HCT116 (cell line): ENCODE data around the gene CDK14. TPM values are rescaled to one million over a fixed set of nuclear protein-coding genes. Genes with fewer than 3 reads are reported as not detected.

Source experiments
- ATAC-seq: fragments of 200-7000 bp; cut with Tn5 transposase; 2 replicates; pipeline ENCODE4 v1.9.1; 2020; ENCODE audit warnings: mild to moderate bottlenecking, moderate library complexity
- BruUV-seq: library from RNA; stranded (reverse); fragments of 400-500 nt; replicated peaks from 2 replicates; lab custom pipeline; 2021; lab: Mats Ljungman, UMichigan
- CTCF ChIA-PET: fragments of 300-600 bp; sonication (Branson Sonifier 250); formaldehyde crosslinking; loops from one replicate; lab custom pipeline; 2021; ENCODE audit warnings: antibody characterized with exemption; lab: Charles Lee
- POLR2A ChIA-PET: fragments of 300-600, 350-600 bp; sonication (Branson Sonifier 250); formaldehyde crosslinking; loops from one replicate; lab custom pipeline; 2021; ENCODE audit warnings: antibody characterized with exemption; lab: Charles Lee
- RAD21 ChIA-PET, 2 experiments: fragments of 300-600 bp; sonication (Branson Sonifier 250); formaldehyde crosslinking; loops; one replicate each; lab custom pipeline; 2023; ENCODE audit warnings: low total read pairs in 2 of 2; ENCODE audit not compliant: uncharacterized antibody in 2 of 2, unreplicated experiment in 2 of 2, low non-redundant PET in 1 of 2; lab: Charles Lee
- DNase-seq: peaks from one replicate; pipeline ENCODE4 v3.0.0-alpha.2; 2010; ENCODE audit warnings: low read depth, low spot score
- H2AFZ ChIP-seq: fragments of 200-600 bp; shearing (Covaris generic), sonication (generic); 2 replicates; pipeline ENCODE4 v1.6.1; 2017; ENCODE audit warnings: low read depth, mixed run types, mixed read lengths, antibody characterized with exemption, low read length; ENCODE audit not compliant: poor library complexity, severe bottlenecking
- H3K27ac ChIP-seq: 2 replicates; pipeline ENCODE4 v1.5.1; 2012; ENCODE audit warnings: low read depth, low read length
- H3K27me3 ChIP-seq: fragments of 200-600 bp; sonication (generic); 2 replicates; pipeline ENCODE4 v1.6.1; 2016; ENCODE audit warnings: mixed run types, low read length, mixed read lengths; ENCODE audit not compliant: insufficient read depth
- H3K36me3 ChIP-seq, 2 experiments: fragments of 200-500 bp in 1 of 2; fragments of 200-600 bp in 1 of 2; sonication (Bioruptor generic) in 1 of 2; sonication (generic) in 1 of 2; 2 replicates each; pipeline versions ENCODE4 v1.5.1 to v1.6.1; 2014 to 2016; ENCODE audit warnings: low read length in 2 of 2, inconsistent platforms in 1 of 2, mixed read lengths in 1 of 2, mixed run types in 1 of 2; ENCODE audit not compliant: insufficient read depth in 2 of 2, control insufficient read depth in 1 of 2
- H3K4me1 ChIP-seq, 2 experiments: fragments of 200-600 bp in 1 of 2; sonication (generic) in 1 of 2; 2 replicates each; pipeline versions ENCODE4 v1.5.1 to v1.6.1; 2012 to 2017; ENCODE audit warnings: low read length in 2 of 2, inconsistent platforms in 1 of 2, mild to moderate bottlenecking in 1 of 2, mixed read lengths in 1 of 2, mixed run types in 1 of 2, moderate library complexity in 1 of 2; ENCODE audit not compliant: insufficient read depth in 2 of 2, control insufficient read depth in 1 of 2
- H3K4me2 ChIP-seq: fragments of 200-600 bp; sonication (generic); 2 replicates; pipeline ENCODE4 v1.6.1; 2017; ENCODE audit warnings: mixed run types, low read length, mixed read lengths
- H3K4me3 ChIP-seq, 2 experiments: fragments of 200-600 bp in 1 of 2; sonication (generic) in 1 of 2; replicated peaks in 1 of 2; 2 replicates each; pipeline ENCODE4 v1.5.1; 2011 to 2016; ENCODE audit warnings: low read length in 2 of 2, control low read depth in 1 of 2, low read depth in 1 of 2, mild to moderate bottlenecking in 1 of 2, mixed read lengths in 1 of 2, mixed run types in 1 of 2
- H3K79me2 ChIP-seq: fragments of 200-600 bp; sonication (generic); 2 replicates; pipeline ENCODE4 v1.6.1; 2017; ENCODE audit warnings: mild to moderate bottlenecking, mixed run types, low read length, moderate library complexity, mixed read lengths; ENCODE audit not compliant: insufficient read depth
- H3K9ac ChIP-seq: fragments of 200-600 bp; sonication (generic); 2 replicates; pipeline ENCODE4 v1.6.1; 2016; ENCODE audit warnings: low read length, mixed read lengths
- H3K9me2 ChIP-seq: fragments of 200-600 bp; sonication (generic), shearing (Covaris generic); 2 replicates; pipeline ENCODE4 v1.6.1; 2017; ENCODE audit warnings: mixed run types, mild to moderate bottlenecking, moderate library complexity; ENCODE audit not compliant: insufficient read depth
- H3K9me3 ChIP-seq, 2 experiments: fragments of 200-500 bp in 1 of 2; fragments of 200-600 bp in 1 of 2; sonication (Bioruptor generic) in 1 of 2; sonication (generic) in 1 of 2; 2 replicates each; pipeline ENCODE4 v1.6.1; 2014 to 2017; ENCODE audit warnings: low read length in 2 of 2, mixed read lengths in 2 of 2, inconsistent platforms in 1 of 2, low read depth in 1 of 2, mild to moderate bottlenecking in 1 of 2, mixed run types in 1 of 2, moderate library complexity in 1 of 2; ENCODE audit not compliant: control insufficient read depth in 1 of 2, insufficient read depth in 1 of 2
- H4K20me1 ChIP-seq: fragments of 200-600 bp; sonication (generic), shearing (Covaris generic); 2 replicates; pipeline ENCODE4 v1.6.1; 2017; ENCODE audit warnings: mixed run types, mild to moderate bottlenecking, moderate library complexity; ENCODE audit not compliant: insufficient read depth
- CBX3 ChIP-seq: IDR thresholded peaks from 2 replicates; pipeline ENCODE4 v1.6.1; 2012; ENCODE audit warnings: low read depth
- CEBPB ChIP-seq: IDR thresholded peaks from 2 replicates; pipeline ENCODE4 v1.6.1; 2012; ENCODE audit warnings: low read depth
- EGR1 ChIP-seq: IDR thresholded peaks from 2 replicates; pipeline ENCODE4 v1.6.1; 2012; ENCODE audit warnings: low read depth
- ELF1 ChIP-seq: IDR thresholded peaks from 2 replicates; pipeline ENCODE4 v1.6.1; 2012; ENCODE audit warnings: low read depth, borderline replicate concordance
- EZH2 ChIP-seq: fragments of 200-600 bp; sonication (generic); IDR thresholded peaks from 2 replicates; pipeline ENCODE4 v1.6.1; 2017; ENCODE audit warnings: antibody characterized with exemption, mixed run types
- FOSL1 ChIP-seq: IDR thresholded peaks from 2 replicates; pipeline ENCODE4 v1.6.1; 2012; ENCODE audit warnings: low read depth
- JUND ChIP-seq: IDR thresholded peaks from 2 replicates; pipeline ENCODE4 v1.6.1; 2012
- POLR2A ChIP-seq: IDR thresholded peaks from 2 replicates; pipeline ENCODE4 v1.7.0; 2011; ENCODE audit warnings: borderline replicate concordance; ENCODE audit not compliant: insufficient read depth, insufficient read length; ENCODE audit errors: extremely low read depth
- POLR2AphosphoS5 ChIP-seq: IDR thresholded peaks from 2 replicates; pipeline ENCODE4 v1.6.1; 2011; ENCODE audit warnings: mild to moderate bottlenecking, low read depth, low read length, moderate library complexity
- RAD21 ChIP-seq: IDR thresholded peaks from 2 replicates; pipeline ENCODE4 v1.6.1; 2012; ENCODE audit warnings: low read depth, mild to moderate bottlenecking
- TCF7L2 ChIP-seq: IDR thresholded peaks from 2 replicates; pipeline ENCODE4 v1.7.0; 2011; ENCODE audit warnings: borderline replicate concordance, inconsistent platforms; ENCODE audit not compliant: insufficient read depth, insufficient read length; ENCODE audit errors: extremely low read depth
- ZFX ChIP-seq: fragments of 450-650 bp; IDR thresholded peaks from 2 replicates; pipeline ENCODE4 v1.6.1; 2017
- ZNF274 ChIP-seq: fragments of 200-500 bp; sonication (Bioruptor generic); IDR thresholded peaks from 2 replicates; pipeline ENCODE4 v1.6.1; 2014; ENCODE audit warnings: mild to moderate bottlenecking, low read depth, low read length, inconsistent platforms
- intact Hi-C: fragments of 100-400 bp; cut with micrococcal nuclease; formaldehyde crosslinking; loops from 2 replicates; pipeline ENCODE4 v1.10.0; 2022
- total RNA-seq: library from RNA; stranded (reverse); gene quantifications from one replicate; pipeline ENCODE4 v1.2.1, GENCODE V29; 2021; ENCODE audit not compliant: unreplicated experiment
- TF ChIP-seq, protein P1 (sequence below): IDR thresholded peaks from 2 replicates; pipeline ENCODE4 v1.6.1; 2012
- TF ChIP-seq, protein P2 (sequence below): IDR thresholded peaks from 2 replicates; pipeline ENCODE4 v1.6.1; 2012

The CDK14 gene
- total RNA-seq, 1 experiment from 2014 or later, result 10.2 TPM

DNA sequence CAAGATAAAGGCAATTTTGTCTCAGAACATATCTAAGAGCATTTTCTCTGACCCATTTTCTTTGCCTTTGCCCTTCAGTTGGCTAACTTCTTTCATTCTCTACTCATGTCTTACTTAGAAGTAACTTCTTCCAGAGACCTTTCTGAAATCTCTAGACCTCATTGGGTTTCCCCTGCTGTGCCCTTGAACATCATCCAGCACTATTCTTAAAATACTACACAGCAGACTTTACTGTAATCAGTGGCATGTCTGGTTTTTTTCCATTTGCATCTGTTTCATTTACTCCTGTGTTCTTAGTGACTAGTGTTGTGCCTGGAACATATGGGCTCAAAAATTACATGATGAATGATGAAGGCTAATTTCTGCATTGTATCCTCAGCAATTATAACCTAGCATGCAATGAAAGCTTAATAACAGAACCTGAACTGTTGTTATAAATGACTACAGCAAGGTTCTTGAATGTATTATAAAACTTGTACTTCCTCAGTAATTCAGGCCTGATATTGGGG, 301.9 kb downstream of the CDK14 start:
- H3K4me2 ChIP-seq, result no peak overlapping the region
- POLR2A ChIA-PET, result no interaction called here
- intact Hi-C loops, result no loop called here
- no peak overlapping the region for H3K4me3 ChIP-seq
- no peaks in the 10 kb centered on the region for H3K36me3 ChIP-seq
- no peak overlapping the region for H2AFZ ChIP-seq
- no peak for DNase-seq
- no peak overlapping the region for H3K27ac ChIP-seq
- H3K79me2 ChIP-seq, result no peaks in the 10 kb centered on the region
- TF ChIP-seq EZH2 (no peak), ZFX (no peak), TCF7L2 (no peak), RAD21 (no peak), ELF1 (no peak), POLR2A (no peak), ZNF274 (no peak), CEBPB (no peak), JUND (no peak), CBX3 (no peak), EGR1 (no peak), FOSL1 (no peak), POLR2AphosphoS5 (no peak)
- TF ChIP-seq, protein P1, sequence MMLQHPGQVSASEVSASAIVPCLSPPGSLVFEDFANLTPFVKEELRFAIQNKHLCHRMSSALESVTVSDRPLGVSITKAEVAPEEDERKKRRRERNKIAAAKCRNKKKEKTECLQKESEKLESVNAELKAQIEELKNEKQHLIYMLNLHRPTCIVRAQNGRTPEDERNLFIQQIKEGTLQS, result no peak
- TF ChIP-seq, protein P2, sequence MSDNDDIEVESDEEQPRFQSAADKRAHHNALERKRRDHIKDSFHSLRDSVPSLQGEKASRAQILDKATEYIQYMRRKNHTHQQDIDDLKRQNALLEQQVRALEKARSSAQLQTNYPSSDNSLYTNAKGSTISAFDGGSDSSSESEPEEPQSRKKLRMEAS, result no peak
- no peaks in the 10 kb centered on the region for H3K27me3 ChIP-seq
- H3K9ac ChIP-seq, result no peak overlapping the region
- CTCF ChIA-PET, result no interaction called here
- H3K9me3 ChIP-seq, result no peaks in the 10 kb centered on the region
- H4K20me1 ChIP-seq, result no peaks in the 10 kb centered on the region
- H3K4me1 ChIP-seq, result no peaks in the 10 kb centered on the region
- no TSS peak for BruUV-seq
- RAD21 ChIA-PET, result no interaction called here
- H3K9me2 ChIP-seq, result no peaks in the 10 kb centered on the region
- no peak for ATAC-seq
